Hepatic stellate cell (primary cell): ENCODE data around the gene IL1RAPL1.

ENCODE experiments used
- DNase-seq: peaks from one replicate; pipeline ENCODE4 v3.0.0; 2011; ENCODE audit warnings: low spot score

Gene IL1RAPL1

DNA sequence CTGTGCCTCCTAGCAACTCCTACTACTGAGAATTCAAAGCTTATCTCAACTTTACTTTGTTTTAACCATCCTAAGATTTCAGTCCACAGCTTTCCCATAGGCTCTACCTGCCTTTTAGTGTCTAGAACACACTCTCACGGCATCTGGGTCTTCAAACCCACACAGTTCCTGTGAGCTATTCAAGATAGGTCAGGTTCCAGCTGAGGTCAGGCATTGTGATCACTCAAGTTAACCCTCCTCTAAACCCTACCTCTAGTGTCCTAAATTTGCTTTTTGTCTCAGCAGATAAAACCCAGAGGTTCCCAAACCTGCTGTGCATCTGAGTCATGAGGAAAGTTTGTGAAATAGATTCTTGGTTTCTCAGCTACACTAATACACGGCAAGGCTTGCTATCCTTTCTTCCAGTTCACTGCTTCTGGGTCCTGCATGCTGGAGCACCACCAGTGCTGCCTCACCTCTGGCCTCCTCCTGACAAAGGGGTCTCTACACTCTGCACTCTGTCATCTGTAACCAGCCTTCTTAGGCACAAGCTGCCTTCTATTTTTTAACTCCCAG lies 1303.5 kb downstream of the IL1RAPL1 start:
- DNase-seq, result no peak

DNA sequence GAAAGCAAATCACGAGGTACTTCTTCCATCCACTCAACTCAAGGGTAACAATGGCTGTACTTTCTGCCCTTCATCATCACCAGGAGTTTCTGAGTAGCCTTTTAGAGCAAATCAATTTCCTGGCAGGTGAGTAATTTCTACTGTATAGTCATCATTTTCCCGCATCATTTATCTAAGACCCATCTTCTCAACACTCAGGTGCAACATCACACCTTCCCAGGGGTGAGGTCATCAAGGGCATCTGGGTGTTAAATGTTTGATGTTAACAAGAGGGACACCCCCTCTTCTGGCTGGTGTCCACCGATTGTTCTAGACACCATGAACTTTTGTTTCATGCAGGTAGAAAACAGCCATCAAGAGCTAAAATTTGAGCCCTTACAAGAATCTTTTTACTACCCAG lies 1314.8 kb downstream of the IL1RAPL1 start:
- DNase-seq, result no peak

DNA sequence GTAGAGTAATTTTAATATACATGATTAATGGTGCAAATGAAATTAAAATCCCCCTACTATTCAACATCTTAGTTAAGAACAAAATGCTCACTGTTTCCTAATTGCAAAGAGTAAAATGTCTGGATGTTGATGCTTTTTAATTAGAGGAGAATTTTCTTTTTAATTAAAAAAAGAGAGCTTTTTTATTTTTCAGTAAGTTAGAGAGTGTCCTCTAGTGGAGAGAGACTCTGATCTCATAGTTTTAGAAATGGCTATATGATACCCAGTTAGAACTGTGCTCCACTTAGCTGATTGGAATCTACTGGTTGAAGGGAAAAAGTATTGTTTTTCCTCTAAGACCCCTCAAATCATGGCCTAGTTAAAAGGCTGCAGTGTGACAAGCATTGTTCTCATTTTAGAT lies 1316.1 kb downstream of the IL1RAPL1 start:
- DNase-seq, result peak; percentile 11

DNA sequence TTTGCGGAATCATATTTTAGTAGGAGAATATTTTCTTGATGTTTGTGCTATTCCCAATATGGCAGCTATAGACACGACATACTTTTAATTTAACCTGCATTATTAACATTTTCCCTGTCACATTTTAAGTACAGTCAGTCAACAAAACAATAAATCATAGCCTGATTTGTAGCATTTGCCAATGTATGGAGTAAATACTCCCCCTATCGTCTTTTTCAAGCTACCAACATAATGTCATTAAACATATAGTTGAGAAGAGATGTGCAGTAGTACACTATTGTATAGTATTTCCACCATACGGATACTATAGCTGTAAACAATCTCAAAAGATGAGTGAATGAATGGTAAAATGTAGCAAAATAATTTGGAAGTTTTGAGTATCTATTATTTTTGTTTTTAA lies 1324.4 kb downstream of the IL1RAPL1 start:
- DNase-seq, result no peak

DNA sequence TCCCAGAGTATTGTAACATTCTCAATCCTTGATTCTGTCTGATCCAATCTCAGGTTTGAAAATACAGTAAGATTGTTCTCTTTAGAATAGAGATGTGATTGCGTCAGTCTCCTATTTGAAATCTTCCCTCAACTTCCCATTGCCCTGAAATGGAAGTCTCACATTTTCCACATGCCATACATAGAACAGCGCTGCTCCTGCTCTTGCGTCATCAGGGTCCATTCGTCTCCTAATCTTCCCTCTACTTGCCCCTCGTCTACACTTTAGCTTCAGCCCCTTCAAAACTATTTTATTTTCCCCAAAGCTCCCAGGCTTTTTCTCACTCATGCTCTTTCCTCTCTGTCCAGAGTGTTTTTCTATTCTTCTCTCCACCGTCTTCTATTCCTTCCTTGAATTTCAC lies 1326.4 kb downstream of the IL1RAPL1 start:
- no peak for DNase-seq

DNA sequence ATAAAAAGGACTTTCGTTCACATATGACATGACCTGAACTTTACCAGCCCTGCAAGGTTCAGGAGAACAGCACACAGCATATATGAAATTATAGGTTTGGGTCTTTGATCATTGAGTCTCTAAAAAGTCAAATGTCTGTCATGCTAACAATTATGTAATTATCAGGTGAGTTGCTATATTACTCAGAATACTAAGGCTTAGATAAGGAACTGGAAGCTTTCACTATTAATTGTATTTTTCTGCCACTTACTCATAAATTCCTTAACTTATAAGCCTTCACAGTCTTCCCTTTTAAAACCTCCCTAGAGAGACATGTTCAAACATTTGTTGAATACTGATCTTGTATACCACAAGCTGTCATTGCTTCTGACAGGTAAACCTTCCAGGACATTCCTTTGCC lies 1335.4 kb downstream of the IL1RAPL1 start:
- no peak for DNase-seq

DNA sequence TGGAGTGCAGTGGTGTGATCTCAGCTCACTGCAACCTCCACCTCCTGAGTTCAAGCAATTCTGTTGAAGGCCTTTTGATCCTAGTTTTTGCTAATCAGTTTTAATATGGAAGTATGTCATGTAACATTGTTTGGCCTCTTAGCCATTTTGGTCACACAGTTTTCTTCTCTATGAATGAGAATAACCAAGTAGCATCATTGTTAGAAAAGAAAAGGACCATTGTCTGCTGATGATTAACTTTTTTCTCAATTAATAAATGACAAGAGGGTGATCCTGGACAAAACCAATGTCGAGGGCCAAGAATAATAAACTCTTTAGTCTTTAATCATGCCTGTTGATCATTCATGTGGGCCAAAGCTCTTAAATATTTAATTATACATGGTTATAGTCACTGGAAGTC lies 1338.8 kb downstream of the IL1RAPL1 start:
- no peak for DNase-seq

DNA sequence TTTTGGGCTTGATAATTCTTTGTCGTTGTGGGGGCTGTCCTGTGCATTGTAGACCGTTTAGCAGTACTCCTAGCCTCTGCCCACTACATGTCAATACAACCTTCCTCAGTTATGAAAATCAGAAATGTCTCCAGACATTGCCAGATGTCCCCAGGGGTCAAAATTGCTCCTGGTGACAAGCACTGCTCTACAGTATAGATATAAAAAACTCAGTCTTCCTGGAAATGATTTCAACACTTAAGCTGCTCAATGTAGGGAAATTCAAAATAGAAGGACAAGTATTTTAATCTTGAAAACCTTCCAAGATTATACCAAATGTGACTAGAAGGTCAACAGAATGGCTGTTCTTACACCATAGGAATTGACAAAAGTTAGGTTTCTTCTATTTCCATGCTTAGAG lies 1339.4 kb downstream of the IL1RAPL1 start:
- DNase-seq, result no peak

DNA sequence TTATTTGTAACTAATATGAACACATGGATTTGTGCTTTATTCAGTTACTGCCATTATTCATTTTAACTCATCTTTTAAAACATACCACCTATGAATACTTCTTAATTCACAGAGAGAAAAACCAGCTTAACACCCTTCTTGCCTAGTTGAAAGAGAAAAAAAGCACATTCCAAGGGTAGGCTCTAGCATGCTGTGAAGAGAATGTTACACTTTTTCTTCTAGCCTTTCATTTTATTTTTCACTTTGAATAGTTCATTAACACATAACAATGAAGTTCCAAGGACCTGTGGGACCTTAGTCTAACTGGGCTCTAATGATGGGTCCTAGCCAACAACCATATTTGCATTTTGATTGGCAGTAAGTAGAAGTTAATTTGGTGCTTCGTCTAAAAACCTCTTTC lies 1348.2 kb downstream of the IL1RAPL1 start:
- DNase-seq, result no peak

DNA sequence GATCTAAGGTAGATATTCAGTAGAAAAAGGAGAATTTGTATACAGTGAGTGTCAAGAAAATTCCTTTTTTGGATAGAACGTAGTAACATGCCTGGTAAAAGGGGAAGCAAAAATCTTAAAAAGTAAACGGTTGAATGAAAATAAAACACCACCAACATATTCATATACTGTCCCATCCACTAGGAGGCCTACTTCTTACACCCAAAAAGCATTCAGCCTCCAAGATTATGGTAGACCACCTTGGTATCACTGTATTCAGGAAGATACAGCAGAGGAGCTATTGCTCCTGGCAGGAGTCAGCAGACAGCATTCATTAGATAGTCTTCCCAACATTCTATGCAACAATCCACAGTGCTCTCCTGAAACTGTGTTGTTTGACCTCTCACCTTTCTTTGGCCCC lies 1353.5 kb downstream of the IL1RAPL1 start:
- DNase-seq, result no peak

DNA sequence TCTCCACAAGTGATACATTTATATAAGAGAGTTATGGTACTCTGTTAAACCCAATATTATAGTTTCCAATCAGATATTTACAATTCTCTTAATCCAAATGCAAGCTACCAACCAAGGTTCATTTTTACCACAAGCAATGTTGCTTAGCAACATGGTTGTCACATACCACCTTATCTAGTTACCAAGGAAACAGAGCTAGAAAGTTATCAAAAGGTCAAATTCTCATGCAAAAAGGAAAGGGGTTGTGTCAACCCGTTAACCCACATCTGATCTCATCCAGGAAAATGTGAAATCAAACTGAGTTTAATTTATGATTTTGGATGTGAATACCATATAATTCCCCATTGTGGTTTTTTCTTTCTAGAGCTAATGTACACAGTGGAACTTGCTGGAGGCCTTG lies 1354.0 kb downstream of the IL1RAPL1 start:
- no peak for DNase-seq

DNA sequence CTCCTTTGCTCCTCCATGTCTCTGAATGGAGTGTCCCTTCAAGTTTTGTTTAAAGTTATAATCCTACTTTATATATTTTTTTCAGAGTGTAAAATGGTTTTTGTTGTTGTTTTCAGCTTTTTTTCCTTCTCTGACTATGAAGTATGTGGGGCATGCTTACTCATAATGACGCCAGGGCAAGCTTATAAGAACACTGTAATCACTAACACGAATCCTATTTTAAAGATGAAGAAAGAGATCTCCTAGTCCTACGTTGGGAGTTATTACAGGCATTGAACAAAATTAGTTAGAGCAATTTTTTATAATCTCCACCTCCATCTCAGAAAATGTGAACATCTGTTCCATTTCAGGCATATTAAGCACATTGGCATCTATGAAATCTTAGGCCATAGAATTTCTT lies 1360.0 kb downstream of the IL1RAPL1 start:
- no peak for DNase-seq

DNA sequence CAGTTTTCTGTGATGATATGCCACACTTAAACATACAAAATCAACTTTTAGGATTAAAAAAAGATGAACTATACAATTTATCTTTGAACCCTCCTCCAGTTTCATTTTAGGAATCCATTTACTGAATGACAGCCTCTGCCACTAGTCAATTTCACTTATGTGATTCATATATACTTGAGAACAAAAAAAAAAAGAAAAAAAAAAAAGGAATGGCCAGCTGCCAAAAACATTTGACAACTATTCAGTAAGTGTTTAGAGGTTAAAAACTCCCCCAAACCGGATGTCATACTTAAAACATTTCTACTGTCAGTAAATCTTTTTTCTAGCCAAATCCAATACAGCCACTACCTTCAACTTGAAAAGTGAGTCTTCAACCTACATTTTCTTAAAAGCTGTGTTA lies 1361.4 kb downstream of the IL1RAPL1 start:
- DNase-seq, result no peak

DNA sequence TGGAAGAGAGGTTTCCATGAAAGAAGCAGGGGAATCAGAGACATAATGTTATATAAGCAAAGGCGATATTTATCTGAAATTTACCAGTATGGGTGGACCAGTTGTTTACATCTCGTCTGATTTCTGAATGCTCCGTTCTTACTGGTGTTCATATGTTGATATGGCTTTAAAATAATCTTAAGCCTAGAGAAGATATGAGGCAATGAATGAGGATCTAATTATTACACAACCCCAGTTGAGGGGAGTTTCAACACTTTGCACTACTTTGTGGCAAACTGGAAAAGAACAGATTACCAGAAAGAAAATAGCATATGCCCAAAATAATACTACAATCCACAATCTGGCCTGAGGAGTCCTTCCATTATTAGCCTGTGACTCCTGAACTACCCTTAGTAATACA lies 1364.8 kb downstream of the IL1RAPL1 start:
- DNase-seq, result no peak

DNA sequence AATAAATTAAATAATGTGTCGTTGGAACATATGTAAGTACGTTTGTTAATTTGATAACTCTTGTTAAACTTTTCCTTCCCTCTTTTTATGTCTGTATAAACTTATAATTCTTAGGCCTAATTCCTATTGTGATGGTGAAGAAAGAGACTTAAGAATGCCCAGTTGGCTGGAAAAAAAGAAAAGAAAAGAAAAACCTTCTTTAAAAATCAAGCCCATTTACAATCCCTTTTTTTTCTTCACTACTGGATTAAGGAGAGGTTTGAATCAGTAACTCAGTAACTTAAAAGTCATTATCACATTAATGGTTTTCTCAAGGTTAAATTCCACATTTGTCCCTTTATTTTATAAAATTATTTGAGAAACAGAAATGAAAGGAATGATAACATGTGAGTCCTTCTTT lies 1374.8 kb downstream of the IL1RAPL1 start:
- DNase-seq, result no peak

DNA sequence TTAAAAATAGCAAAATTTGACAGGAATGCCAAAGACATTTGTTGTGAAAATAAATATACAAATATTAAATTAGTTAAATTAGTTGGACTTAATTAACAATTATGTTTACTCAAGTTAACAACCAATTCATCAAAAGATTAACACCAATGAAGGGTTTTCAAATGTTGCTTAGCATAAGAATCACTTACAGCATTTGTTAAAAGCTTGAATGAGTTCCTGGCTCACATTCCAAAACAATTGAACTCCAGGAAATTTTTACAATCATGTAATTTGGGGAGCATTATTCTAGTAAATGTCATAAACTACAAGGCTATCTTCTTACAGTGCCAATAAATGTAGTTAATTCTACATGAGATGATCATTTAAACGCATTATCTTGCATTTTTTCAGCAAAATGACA lies 1378.4 kb downstream of the IL1RAPL1 start:
- no peak for DNase-seq

DNA sequence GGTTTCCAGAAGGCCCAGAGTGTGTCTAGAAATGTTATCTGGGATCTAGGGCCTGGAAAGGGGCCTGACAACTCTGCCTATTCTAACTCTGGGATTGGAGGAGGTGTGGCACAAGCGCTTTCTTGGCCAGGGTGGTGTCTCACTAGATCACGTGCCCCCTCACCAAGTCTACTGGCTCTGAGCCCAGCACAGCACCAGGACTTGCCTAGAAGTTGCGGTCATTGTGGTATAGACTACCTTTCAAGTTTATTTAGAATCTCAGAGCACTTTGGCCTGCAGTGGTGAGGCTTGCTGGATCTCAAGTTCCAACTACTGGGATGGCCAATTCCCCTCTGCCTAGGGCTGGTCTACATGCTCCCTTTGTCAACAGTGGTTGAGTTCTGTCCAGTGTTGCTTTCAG lies 1404.8 kb downstream of the IL1RAPL1 start:
- no peak for DNase-seq

DNA sequence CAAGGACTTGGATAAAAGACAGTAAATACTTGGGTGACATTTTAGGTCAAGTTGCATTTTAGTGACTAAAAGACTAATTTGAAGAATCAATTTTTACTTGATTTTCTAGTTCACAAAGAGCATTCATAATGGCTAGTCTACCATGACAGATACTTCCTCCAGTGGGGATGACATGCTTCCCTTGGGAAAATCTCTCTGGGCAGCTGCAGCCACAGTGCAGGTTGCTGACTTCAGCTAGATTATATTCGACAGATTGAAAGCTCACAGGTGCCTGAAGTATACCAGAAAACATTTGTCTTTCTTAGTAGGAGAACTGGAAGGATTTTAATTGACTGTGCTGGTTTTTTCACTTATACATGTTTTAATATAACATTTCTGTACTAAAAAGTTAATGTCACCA lies 1418.6 kb downstream of the IL1RAPL1 start:
- no peak for DNase-seq
